H1 (cell line): ENCODE data around the gene GXYLT2. TPM values are rescaled to one million over a fixed set of nuclear protein-coding genes. Genes with fewer than 3 reads are reported as not detected.

Source experiments
- ASH2L ChIP-seq: fragments of 200-600, 300-600 bp; sonication (generic); IDR thresholded peaks from one replicate; pipeline ENCODE4 v1.7.1; 2017; ENCODE audit warnings: low read length
- CHD1 ChIP-seq: IDR thresholded peaks from 2 replicates; pipeline ENCODE4 v1.6.1; 2012; ENCODE audit warnings: low read depth, low read length, improper control_type of control experiment
- CHD7 ChIP-seq: fragments of 300-600 bp; sonication (generic); IDR thresholded peaks from 2 replicates; pipeline ENCODE4 v1.7.1; 2012; ENCODE audit warnings: low read length, moderate library complexity, mild to moderate bottlenecking, inconsistent platforms; ENCODE audit not compliant: insufficient replicate concordance
- EZH2 ChIP-seq: fragments of 200-600 bp; sonication (generic); IDR thresholded peaks from 2 replicates; pipeline ENCODE4 v1.7.1; 2012; ENCODE audit warnings: low read depth, mild to moderate bottlenecking, moderate library complexity, low read length, inconsistent platforms; ENCODE audit not compliant: severe bottlenecking
- KDM1A ChIP-seq: fragments of 200-600, 300-600 bp; sonication (generic); IDR thresholded peaks from 2 replicates; pipeline ENCODE4 v1.7.1; 2016; ENCODE audit warnings: mild to moderate bottlenecking, low read length, borderline replicate concordance
- KDM5A ChIP-seq: fragments of 200-600 bp; IDR thresholded peaks from 2 replicates; pipeline ENCODE4 v1.7.1; 2012; ENCODE audit warnings: mild to moderate bottlenecking, low read length, inconsistent platforms, mixed read lengths
- SP1 ChIP-seq: IDR thresholded peaks from 2 replicates; pipeline ENCODE4 v1.6.1; 2011; ENCODE audit warnings: low read depth, low read length
- SP4 ChIP-seq: IDR thresholded peaks from 2 replicates; pipeline ENCODE4 v1.6.1; 2012; ENCODE audit warnings: low read length, inconsistent platforms
- TBP ChIP-seq: IDR thresholded peaks from 2 replicates; pipeline ENCODE4 v1.6.1; 2011; ENCODE audit warnings: low read depth, low read length, improper control_type of control experiment
- polyA plus RNA-seq, 7 experiments: library from polyadenylated mRNA; depleted of rRNA in 3 of 7; stranded (reverse) in 5 of 7; unstranded in 2 of 7; fragments of >200 nt in 5 of 7; fragments of 200-250 nt in 2 of 7; gene quantifications; 1 replicate in 5 of 7; 2 replicates in 1 of 7; 4 replicates in 1 of 7; pipeline versions ENCODE4 v1.2.1 to v1.2.3, GENCODE V29; 2011 to 2013; ENCODE audit warnings: missing spikeins in 2 of 7, mixed read lengths in 2 of 7
- total RNA-seq: library from RNA; stranded (reverse); fragmentation: NEBNext Ultra II Directional; extraction: Animal tissue kit (Norgen Biotek cat#: 25700); gene quantifications from 2 replicates; pipeline ENCODE4 v1.2.1, GENCODE V29; 2021

GXYLT2 gene
- total and polyA plus RNA-seq, 2 of the 8 experiments (the other 6 are each of a cell fraction or from before 2014, with no cell fraction given) = 1.8 to 5.6 TPM

- no peak for TF ChIP-seq CHD7
- TF ChIP-seq KDM1A = no peak
- TF ChIP-seq SP1 = no peak
- no peak for TF ChIP-seq ASH2L
- TF ChIP-seq EZH2 = no peak
- TF ChIP-seq KDM5A = no peak
- TF ChIP-seq CHD1 = no peak
- no peak for TF ChIP-seq TBP
- TF ChIP-seq SP4 = no peak
- TF ChIP-seq, all 59 proteins: peak for 0
Measured at GRCh38 chr3:72907731-72908620, 20.1 kb downstream of the GXYLT2 start (continued).
